ENCODE results near the gene CCL15.
"Not testable (repeated sequence)": the region's sequence is repeated elsewhere in the genome, so short reads cannot be mapped to it uniquely, and the experiment has no call there.

Gene CCL15, protein sequence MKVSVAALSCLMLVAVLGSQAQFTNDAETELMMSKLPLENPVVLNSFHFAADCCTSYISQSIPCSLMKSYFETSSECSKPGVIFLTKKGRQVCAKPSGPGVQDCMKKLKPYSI

DNA sequence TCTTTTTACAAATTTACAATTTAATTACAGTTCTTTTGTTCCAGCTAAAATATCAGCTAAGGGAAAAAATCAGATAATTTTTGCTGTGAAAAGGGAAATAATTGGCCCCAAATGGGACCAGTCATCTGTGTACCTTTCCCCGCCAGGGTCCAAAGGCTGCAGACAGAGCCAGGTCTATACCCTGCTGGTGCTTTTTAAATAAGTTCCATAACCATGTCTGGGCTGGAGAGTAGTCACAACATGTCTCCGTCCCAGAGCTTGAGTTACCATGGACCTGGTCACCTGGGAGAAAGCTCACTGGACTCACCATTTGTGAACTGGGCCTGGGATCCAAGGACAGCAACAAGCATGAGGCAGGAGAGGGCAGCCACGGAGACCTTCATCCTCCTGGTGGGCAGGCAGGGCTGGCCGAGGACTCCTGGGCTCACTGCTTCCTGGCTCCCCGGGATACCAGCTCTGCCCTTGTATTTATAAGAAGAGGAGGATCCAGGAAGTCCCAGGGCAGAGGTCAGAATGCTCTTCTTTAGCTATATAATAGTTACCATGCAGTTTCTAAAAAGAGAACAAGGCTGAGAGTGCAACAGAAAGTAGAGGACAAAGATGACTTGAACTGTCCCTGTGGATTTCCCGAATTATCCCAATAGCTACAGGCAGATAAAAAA is at the start of gene CCL15:
Gene CCL15 (minus strand): TSS at position 444 of the 662 bp plus-strand sequence. CDS start 61 bp downstream, at position 383.
- DNase-seq (ENCODE audit: low spot score), result no peak

- no peak for DNase-seq (ENCODE audit: low spot score)
Measured at GRCh38 chr17:36049643-36050042, 48.3 kb upstream of the CCL15 start.

GRCh38 chr17:36048066-36048465 is 46.7 kb upstream of the CCL15 start:
- no peak for DNase-seq (ENCODE audit: low spot score)

DNA sequence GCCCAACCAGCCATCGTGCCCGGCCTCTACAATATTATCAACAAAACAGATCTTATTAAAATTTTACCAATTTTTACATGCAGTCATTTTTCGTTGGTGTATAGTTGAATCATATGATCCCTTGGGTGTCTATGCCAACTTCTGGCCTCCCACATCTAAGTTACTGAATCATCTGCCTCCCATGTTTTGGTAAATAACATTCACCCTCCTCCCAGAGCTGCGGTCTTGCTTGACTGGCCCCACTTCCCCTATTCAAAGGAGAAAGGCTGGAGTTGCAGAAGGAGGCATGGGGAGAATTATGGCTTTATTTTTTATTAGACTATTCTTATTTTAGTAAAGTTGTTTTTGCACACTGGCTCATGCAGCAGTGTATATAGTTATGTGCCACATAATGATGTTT is 34.9 kb upstream of the CCL15 start:
- DNase-seq (ENCODE audit: low spot score), result no peak

- DNase-seq (ENCODE audit: low spot score), result no peak
Measured at GRCh38 chr17:36034127-36034526, 32.8 kb upstream of the CCL15 start.

- DNase-seq (ENCODE audit: low spot score), result no peak
Measured at GRCh38 chr17:36030956-36031355, 29.6 kb upstream of the CCL15 start.

GRCh38 chr17:36027761-36028160 is 26.4 kb upstream of the CCL15 start:
- no peak for DNase-seq (ENCODE audit: low spot score)

GRCh38 chr17:36024106-36024869 is 22.9 kb upstream of the CCL15 start:
- no peak for DNase-seq (ENCODE audit: low spot score)

GRCh38 chr17:36019423-36019822 is 18.1 kb upstream of the CCL15 start:
- no peak for DNase-seq (ENCODE audit: low spot score)

DNA sequence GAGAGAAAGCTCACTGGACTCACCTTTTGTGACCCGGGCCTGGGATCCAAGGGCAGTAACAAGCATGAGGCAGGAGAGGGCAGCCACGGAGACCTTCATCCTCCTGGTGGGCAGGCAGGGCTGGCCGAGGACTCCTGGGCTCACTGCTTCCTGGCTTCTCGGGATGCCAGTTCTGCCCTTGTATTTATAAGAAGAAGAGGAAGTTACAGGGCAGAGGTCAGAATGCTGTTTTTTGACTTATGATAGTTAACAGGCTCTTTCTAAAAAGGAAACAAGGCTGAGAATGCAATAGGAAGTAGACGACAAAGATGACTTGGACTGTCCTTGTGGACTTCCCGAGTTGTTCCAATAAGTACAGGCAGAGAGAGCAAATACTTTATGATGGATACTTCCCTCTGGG is 16.4 kb upstream of the CCL15 start, which contains the start of gene CCL23:
Gene CCL23 (minus strand): TSS at position 174 of the 400 bp plus-strand sequence. CDS start 75 bp downstream, at position 99.
- DNase-seq (ENCODE audit: low spot score), result no peak

GRCh38 chr17:36016555-36016954 is 15.2 kb upstream of the CCL15 start:
- DNase-seq (ENCODE audit: low spot score), result no peak

DNA sequence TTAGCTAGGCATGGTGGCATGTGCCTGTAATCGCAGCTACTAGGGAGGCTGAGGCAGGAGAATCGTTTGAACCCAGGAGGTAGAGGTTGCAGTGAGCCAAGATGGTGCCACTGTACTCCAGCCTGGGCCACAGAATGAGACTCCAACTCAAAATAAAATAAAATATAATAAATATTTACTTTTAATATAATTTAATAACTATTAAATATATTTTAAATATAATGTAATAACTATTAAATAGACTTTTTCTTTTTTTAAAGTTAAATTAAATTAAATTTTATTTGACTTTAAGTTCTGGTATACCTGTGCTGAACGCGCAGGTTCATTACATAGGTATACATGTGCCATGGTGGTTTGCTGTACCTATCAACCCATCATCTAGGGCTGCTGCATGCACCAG is 14.5 kb upstream of the CCL15 start:
- not testable (repeated sequence) for DNase-seq (ENCODE audit: low spot score)

GRCh38 chr17:36014946-36015345 is 13.6 kb upstream of the CCL15 start:
- DNase-seq (ENCODE audit: low spot score), result no peak

DNA sequence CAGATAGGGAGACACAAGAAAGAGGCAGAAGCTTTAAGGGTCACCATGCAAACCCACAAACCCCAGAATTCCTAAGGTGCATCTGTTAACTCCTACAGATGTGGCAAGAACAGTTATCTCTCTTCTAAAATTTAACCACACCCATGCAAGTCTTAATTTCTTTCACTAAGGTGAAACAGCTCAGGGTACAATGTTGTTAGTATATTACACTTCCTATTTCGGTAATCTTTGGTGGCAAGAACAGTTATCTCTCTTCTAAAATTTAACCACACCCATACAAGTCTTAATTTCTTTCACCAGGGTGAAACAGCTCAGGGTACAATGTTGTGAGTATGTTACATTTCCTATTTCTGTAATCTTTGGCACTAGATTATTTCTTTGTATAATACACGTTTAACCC is 9.8 kb upstream of the CCL15 start:
- DNase-seq (ENCODE audit: low spot score), result no peak

DNA sequence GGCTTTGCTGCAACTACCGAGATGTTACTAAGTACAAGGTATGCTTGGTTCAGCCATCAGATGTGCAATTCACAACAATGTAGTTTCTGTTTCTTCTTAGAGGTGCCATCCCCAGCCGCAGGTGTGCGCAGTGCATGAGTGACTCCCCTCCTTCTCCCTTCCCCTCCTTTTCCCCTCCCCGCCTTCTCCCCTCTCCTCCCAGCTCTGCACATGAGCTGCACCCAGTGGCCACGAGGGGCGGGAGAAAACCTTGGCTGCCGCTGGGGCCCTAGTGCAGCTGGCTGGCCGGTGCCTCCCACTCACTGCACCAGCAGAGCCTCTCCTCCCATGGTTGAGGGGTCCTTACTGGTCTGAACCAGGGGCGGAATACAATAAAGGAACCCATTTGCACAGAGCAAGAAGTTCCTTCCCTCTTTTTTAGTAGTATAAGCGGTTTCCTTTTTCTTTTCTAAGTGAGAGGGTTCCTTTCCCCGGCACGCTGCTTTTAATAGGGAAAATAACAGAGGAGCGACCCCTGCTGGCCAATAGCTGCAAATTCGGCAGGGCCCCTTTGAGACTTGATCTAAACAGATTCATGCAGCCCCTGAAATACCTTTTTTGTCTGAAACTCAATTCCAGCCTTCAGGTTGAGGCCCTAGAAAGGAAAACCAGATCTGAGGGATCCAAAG is 7.8 kb upstream of the CCL15 start:
- no peak for DNase-seq (ENCODE audit: low spot score)

GRCh38 chr17:36004594-36005108 is 3.3 kb upstream of the CCL15 start:
- DNase-seq (ENCODE audit: low spot score), result no peak

DNA sequence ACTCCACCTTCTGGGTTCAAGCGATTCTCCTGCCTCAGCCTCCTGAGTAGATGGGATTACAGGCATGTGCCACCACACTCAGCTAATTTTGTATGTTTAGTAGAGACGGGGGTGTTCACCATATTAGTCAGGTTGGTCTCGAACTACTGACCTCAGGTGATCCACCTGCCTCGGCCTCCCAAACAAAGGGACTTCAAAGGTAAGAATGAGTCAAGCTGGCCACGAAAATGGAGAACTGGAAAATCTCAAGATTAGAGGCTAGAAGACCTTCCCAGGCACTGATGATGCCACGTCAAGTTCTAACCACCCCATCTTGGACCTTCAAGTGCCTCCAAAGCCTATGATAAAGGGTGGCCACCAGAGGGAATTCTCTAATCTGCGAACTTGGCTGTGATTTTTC is 1.3 kb upstream of the CCL15 start:
- no peak for DNase-seq (ENCODE audit: low spot score)

DNA sequence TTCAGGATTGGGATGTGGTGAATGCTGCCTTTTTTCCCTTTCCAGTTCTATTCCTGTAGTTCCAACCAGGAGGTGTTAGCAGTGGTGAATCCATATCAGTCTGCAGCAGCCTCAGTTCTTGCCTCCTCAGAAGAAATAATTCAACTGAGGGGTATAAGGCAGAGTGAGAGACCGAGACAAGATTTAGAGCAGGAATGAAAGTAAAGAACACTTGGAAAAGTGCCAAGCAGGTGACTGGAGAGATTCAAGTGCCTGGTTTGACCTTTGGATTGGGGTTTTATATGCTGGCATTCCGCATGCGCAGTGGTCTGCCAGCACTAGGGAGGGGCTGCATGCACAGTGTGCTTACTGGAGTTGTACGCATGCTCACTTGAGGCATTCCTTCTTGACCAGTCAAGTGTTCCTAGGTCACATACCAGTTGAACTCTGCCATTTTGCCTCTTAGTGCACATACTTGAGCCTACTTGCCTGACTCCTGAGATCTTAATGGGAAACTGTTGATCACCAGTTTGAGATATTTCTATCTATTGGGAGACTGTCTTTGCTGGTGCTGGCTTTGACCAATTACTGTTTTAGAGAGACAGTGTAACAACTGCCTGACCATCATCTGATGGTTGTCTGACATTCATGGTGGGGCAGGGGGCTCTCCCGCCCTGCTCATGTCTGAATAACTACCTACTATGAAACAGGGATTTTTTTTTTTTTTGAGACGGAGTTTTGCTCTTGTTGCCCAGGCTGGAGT is 680 bp upstream of the CCL15 start:
- DNase-seq (ENCODE audit: low spot score), result no peak

DNA sequence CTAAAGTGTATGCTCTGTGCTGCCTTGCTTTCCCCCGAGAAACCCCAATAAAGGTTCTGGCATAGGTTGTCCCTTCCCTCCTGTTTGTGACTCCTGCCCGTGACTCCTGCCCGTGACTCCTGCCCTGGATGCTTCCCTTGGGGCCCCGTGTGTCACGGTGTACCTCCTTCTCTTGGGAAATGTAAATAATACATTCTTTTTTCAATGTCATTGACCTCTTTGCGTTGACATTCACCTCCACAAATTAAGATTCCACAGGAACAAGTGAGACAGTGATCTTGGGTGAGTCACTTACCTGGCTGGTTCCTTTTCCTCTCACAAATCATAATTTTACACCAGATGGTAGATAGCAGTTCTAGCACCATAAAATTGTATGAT is 632 bp downstream of the CCL15 start:
- no peak for DNase-seq (ENCODE audit: low spot score)

- no peak for DNase-seq (ENCODE audit: low spot score)
Measured at GRCh38 chr17:35998756-35999155, 2.6 kb downstream of the CCL15 start.

- no peak for DNase-seq (ENCODE audit: low spot score)
Measured at GRCh38 chr17:35998018-35998545, 3.3 kb downstream of the CCL15 start.

DNA sequence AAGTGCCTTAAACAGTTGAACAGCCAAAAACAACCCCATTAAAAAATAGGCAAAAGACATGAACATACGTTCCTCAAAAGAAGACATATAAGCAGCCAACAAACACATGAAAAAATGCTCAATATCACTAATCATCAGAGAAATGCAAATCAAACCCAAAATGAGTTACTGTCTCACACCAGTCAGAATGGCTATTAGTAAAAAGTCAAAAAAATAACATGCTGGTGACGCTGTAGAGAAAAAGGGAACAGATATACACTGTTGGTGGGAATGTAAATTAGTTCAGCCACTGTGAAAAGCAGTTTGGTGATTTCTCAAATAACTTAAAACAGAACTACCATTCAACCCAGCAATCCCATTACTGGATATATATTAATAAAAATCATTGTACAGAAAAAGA is 6.0 kb downstream of the CCL15 start:
- DNase-seq (ENCODE audit: low spot score), result not testable (repeated sequence)

All from hepatic stellate cell (primary cell).